RWPE1 (cell line): Measurements from ENCODE around the gene MED27.

ENCODE experiments used
- CTCF ChIA-PET: fragments of 350-600 bp; sonication (Branson Sonifier 250); formaldehyde crosslinking; extraction: SDS; loops from one replicate; lab custom pipeline; 2021; lab: Yijun Ruan, JAX
- POLR2A ChIA-PET: fragments of 400-600 bp; formaldehyde crosslinking; extraction: SDS; loops from one replicate; lab custom pipeline; 2020; ENCODE audit warnings: antibody characterized with exemption; ENCODE audit not compliant: low non-redundant PET; lab: Yijun Ruan, JAX
- DNase-seq: peaks from one replicate; pipeline ENCODE4 v3.0.0; 2012; ENCODE audit warnings: low spot score
- H3K27ac ChIP-seq: fragments of 450-650 bp; 2 replicates; pipeline ENCODE4 v1.5.1; 2017
- CTCF ChIP-seq: fragments of 450-650 bp; conservative IDR thresholded peaks from 2 replicates; pipeline ENCODE4 v1.5.1; 2017; ENCODE audit warnings: low read depth, mild to moderate bottlenecking

The MED27 gene

GRCh38 chr9:131954299-131954698 is 125.4 kb downstream of the MED27 start:
- ChIA-PET CTCF (no interaction called here), POLR2A (no interaction called here)
- TF ChIP-seq CTCF = no peak
- DNase-seq = no peak
- H3K27ac ChIP-seq = no peak overlapping the region

DNA sequence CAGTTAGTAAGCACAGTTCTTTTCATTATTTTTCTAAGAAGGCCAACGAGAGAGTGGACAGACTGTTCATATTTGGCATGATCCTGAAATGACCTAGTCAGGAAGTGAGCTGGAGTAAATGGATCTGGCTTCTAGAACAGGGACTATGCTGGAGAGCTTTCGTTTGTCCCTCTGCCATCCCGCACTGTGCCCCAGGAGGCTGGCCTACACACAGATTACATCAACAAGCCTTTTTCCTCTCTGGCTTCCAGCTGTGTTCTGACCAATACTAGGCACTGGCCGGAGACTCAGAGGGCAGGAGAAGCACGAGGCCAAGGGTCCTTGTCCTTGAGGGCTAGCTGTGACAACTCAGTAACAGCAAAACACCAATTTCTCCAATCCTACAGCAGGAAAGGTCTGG is 127.8 kb downstream of the MED27 start:
- DNase-seq = no peak
- POLR2A ChIA-PET = no interaction called here
- H3K27ac ChIP-seq = no peak overlapping the region
- CTCF ChIA-PET = interaction anchor here (0.6 kb wide), 3 partner anchors 15 to 177 kb away, joined by 3 read pairs; no protein-coding TSS in a partner anchor
- no peak for TF ChIP-seq CTCF

DNA sequence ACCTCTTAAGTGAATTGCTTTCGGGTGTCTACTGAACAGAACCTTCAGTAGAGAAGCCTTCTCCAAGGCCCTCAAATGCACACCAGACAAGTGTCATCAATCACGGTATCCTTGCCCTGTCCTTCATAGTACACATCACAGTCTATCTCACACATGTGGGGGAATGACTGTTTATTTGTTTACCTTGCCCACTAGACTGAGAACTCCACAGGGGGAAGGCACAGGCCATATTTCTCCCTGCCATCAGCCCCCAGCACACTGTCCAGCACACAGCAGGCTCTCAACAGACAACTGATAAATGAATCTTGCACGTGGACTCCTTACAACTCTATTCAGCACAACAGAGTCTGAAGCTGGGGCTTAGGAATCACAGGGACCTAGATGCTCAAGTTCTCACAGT is 128.5 kb downstream of the MED27 start:
- no peak for TF ChIP-seq CTCF

GRCh38 chr9:131950487-131950886 is 129.2 kb downstream of the MED27 start:
- H3K27ac ChIP-seq = no peak overlapping the region
- TF ChIP-seq CTCF = no peak
- CTCF ChIA-PET = no interaction called here
- POLR2A ChIA-PET = no interaction called here
- no peak for DNase-seq

More for the DNA sequence above, 128.5 kb downstream of the MED27 start:
- CTCF ChIA-PET = interaction anchor here (0.6 kb wide), 1 partner anchor 178 kb away, joined by 3 read pairs; no protein-coding TSS in a partner anchor
- POLR2A ChIA-PET = no interaction called here
- DNase-seq = no peak
- H3K27ac ChIP-seq = no peak overlapping the region

DNA sequence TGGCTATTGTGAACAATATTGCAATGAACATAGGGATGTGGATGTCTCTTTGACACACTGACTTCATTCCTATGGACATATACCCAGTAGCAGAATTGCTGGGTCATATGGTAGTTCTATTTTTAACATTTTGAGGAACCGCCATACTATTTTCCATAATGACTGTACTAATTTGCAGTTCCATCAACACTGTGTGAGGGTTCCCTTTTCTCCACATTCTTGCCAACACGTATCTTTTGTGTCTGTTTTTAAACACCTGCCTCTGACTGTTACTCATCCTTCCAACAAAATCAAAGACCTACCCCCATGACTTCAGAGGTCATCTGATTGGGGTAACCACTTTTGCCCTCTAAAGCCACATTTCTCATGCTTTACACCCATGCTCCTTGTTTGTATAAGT is 133.5 kb downstream of the MED27 start:
- H3K27ac ChIP-seq = no peak overlapping the region
- TF ChIP-seq CTCF = no peak
- DNase-seq = no peak
- ChIA-PET CTCF (no interaction called here), POLR2A (no interaction called here)

GRCh38 chr9:131943351-131943841 is 136.3 kb downstream of the MED27 start:
- H3K27ac ChIP-seq = no peak overlapping the region
- peak; percentile 69 for DNase-seq
- ChIA-PET POLR2A (no interaction called here), CTCF (no interaction called here)
- no peak for TF ChIP-seq CTCF
